NK-92 (cell line): Measurements from ENCODE around the gene BLOC1S6.

ENCODE experiments used
- DNase-seq: peaks from one replicate; lab custom pipeline; 2025; ENCODE audit not compliant: unreplicated experiment; lab: John Stamatoyannopoulos, UW

Gene BLOC1S6

GRCh38 chr15:45587095-45587862 is at the start of gene BLOC1S6:
BLOC1S6 (plus strand) TSS chr15:45587379; CDS start chr15:45587444, 65 bp downstream.
- DNase-seq = no peak

- DNase-seq = no peak
These were observed 47.5 kb upstream of the BLOC1S6 start for GRCh38 chr15:45539680-45540079.

GRCh38 chr15:45540531-45540930 is 46.6 kb upstream of the BLOC1S6 start:
- DNase-seq = no peak

- no peak for DNase-seq
These were observed 44.1 kb upstream of the BLOC1S6 start for GRCh38 chr15:45543051-45543450.

- DNase-seq = no peak
These were observed 42.7 kb upstream of the BLOC1S6 start for GRCh38 chr15:45544266-45545023.

- DNase-seq = no peak
These were observed 40.4 kb upstream of the BLOC1S6 start for GRCh38 chr15:45546789-45547188.

- no peak for DNase-seq
These were observed 38.2 kb upstream of the BLOC1S6 start for GRCh38 chr15:45548753-45549520.

- no peak for DNase-seq
These were observed 37.5 kb upstream of the BLOC1S6 start for GRCh38 chr15:45549541-45550220.

- no peak for DNase-seq
These were observed 36.7 kb upstream of the BLOC1S6 start for GRCh38 chr15:45550436-45550835.

GRCh38 chr15:45551676-45552075 is 35.5 kb upstream of the BLOC1S6 start:
- no peak for DNase-seq

- no peak for DNase-seq
These were observed 31.1 kb upstream of the BLOC1S6 start for GRCh38 chr15:45555934-45556608.

- no peak for DNase-seq
These were observed 14.6 kb upstream of the BLOC1S6 start for GRCh38 chr15:45572617-45573016.

GRCh38 chr15:45573961-45574629 is 13.1 kb upstream of the BLOC1S6 start:
- no peak for DNase-seq

- DNase-seq = no peak
These were observed 5.3 kb upstream of the BLOC1S6 start for GRCh38 chr15:45581919-45582318.

- DNase-seq = no peak
These were observed 3.2 kb upstream of the BLOC1S6 start for GRCh38 chr15:45583731-45584639.

GRCh38 chr15:45585069-45585791 is 1.9 kb upstream of the BLOC1S6 start:
- no peak for DNase-seq

GRCh38 chr15:45586125-45586524 is 1.1 kb upstream of the BLOC1S6 start:
- no peak for DNase-seq

- DNase-seq = no peak
These were observed 531 bp upstream of the BLOC1S6 start for GRCh38 chr15:45586601-45587094.
